Measurements from ENCODE around the gene PARD6G. TPM values are rescaled to one million over a fixed set of nuclear protein-coding genes. Genes with fewer than 3 reads are reported as not detected.
"Not testable (repeated sequence)": the region's sequence is repeated elsewhere in the genome, so short reads cannot be mapped to it uniquely, and the experiment has no call there.

PARD6G gene
- polyA plus RNA-seq, 4 donors, result 0.45 to 4.9 (median 2.8) TPM

DNA sequence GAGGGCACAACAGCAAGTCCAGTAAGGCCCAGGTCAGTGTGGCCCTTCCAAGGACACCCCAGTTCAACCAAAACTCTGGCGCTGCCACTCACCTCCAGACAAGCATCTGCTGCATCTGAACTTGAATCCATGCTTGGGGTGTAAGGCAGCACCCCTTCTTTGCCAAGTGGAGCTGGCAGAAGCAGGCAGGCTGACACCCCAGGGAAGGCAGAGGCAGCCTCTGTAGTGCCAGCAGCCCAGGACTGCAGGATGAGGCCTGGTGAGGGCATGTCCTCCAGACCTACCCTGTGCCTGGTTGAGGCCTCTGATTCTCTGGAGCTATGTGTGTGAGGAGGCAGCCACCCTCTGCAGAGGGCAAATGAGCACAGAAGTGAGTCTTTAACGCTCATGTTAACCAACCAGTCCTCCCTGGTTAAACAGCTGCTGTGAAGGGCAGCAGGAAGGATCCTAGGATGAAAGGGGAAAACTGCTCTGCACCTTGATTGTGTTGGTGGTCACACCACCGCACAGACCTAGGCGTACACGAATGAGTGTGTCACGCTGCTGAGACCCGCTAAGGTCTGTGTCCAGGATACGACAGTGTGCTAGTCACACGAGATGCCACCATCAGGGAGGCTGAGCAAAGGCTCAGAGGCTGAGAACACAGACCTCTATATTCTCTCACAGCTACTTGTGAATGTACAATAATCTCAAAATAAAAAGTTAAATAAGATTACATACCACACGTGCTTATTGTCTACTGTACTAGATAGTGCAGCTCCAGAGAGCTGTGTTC lies 2.2 kb downstream of the PARD6G start:
- FAIRE-seq (no peak), DNase-seq (no peak)
- peak overlapping the region in 1 of 3 donors; percentile 34 for H3K4me3 ChIP-seq (ENCODE audit: low read depth in 1 of 3, low read length in 3 of 3)
- H3K36me3 ChIP-seq (ENCODE audit: control insufficient read depth in 3 of 3, insufficient read depth in 2 of 3, low read depth in 1 of 3, low read length in 3 of 3), result no peaks in the 10 kb centered on the region
- H3K9me3 ChIP-seq (ENCODE audit: control insufficient read depth in 2 of 2, insufficient read depth in 1 of 2, low read depth in 1 of 2, low read length in 1 of 2), result no peaks in the 10 kb centered on the region
- no peaks in the 10 kb centered on the region for H3K4me1 ChIP-seq (ENCODE audit: control insufficient read depth in 3 of 3, insufficient read depth in 2 of 3, low read depth in 1 of 3, low read length in 2 of 3)
- peaks cover 0 to 2% (median 0%) of the 10 kb centered on the region in 3 donors for H3K27me3 ChIP-seq (ENCODE audit: control insufficient read depth in 3 of 3, insufficient read depth in 3 of 3, low read length in 3 of 3)
- H3K27ac ChIP-seq (ENCODE audit: low read depth in 1 of 3, low read length in 2 of 3), result no peak overlapping the region
- 75 to 80% (median 79%) methylated on average over 10 of the region's 10 CpGs for WGBS, 3 donors

- 79 to 87% (median 82%) methylated on average over 6 of the region's 6 CpGs for WGBS, 3 donors
- Histone ChIP-seq H3K4me3 (ENCODE audit: low read depth in 1 of 3, low read length in 3 of 3) (no peak overlapping the region), H3K27ac (ENCODE audit: low read depth in 1 of 3, low read length in 2 of 3) (no peak overlapping the region), H3K4me1 (ENCODE audit: control insufficient read depth in 3 of 3, insufficient read depth in 2 of 3, low read depth in 1 of 3, low read length in 2 of 3) (no peaks in the 10 kb centered on the region), H3K27me3 (ENCODE audit: control insufficient read depth in 3 of 3, insufficient read depth in 3 of 3, low read length in 3 of 3) (peaks cover 0 to 2% (median 0%) of the 10 kb centered on the region in 3 donors), H3K36me3 (ENCODE audit: control insufficient read depth in 3 of 3, insufficient read depth in 2 of 3, low read depth in 1 of 3, low read length in 3 of 3) (no peaks in the 10 kb centered on the region), H3K9me3 (ENCODE audit: control insufficient read depth in 2 of 2, insufficient read depth in 1 of 2, low read depth in 1 of 2, low read length in 1 of 2) (no peaks in the 10 kb centered on the region)
- no peak for FAIRE-seq
- DNase-seq, result no peak
Measured at GRCh38 chr18:80244167-80244566, 3.1 kb downstream of the PARD6G start.

DNA sequence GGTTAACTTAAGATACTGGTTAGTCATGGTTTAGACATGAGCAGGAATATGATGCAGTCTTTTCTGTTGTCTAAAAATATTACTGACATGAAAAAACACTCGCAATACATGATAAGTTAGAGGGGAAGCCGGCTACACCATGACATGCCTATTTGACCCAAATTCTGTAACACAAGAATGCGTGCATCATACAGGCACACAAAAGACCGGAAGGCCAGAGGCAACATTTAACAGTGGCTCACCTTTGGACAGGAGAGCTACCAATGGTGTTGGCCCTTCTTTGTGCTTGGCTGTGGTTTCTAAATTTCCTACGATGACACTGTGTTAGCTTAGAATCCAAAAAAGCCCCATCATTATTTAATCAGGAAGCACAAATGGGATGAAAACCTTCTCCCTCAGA lies 4.1 kb downstream of the PARD6G start:
- no peaks in the 10 kb centered on the region for H3K36me3 ChIP-seq (ENCODE audit: control insufficient read depth in 3 of 3, insufficient read depth in 2 of 3, low read depth in 1 of 3, low read length in 3 of 3)
- H3K27me3 ChIP-seq (ENCODE audit: control insufficient read depth in 3 of 3, insufficient read depth in 3 of 3, low read length in 3 of 3), result peaks cover 0 to 2% (median 0%) of the 10 kb centered on the region in 3 donors
- no peak overlapping the region for H3K27ac ChIP-seq (ENCODE audit: low read depth in 1 of 3, low read length in 2 of 3)
- no peaks in the 10 kb centered on the region for H3K4me1 ChIP-seq (ENCODE audit: control insufficient read depth in 3 of 3, insufficient read depth in 2 of 3, low read depth in 1 of 3, low read length in 2 of 3)
- no peaks in the 10 kb centered on the region for H3K9me3 ChIP-seq (ENCODE audit: control insufficient read depth in 2 of 2, insufficient read depth in 1 of 2, low read depth in 1 of 2, low read length in 1 of 2)
- no peak overlapping the region for H3K4me3 ChIP-seq (ENCODE audit: low read depth in 1 of 3, low read length in 3 of 3)
- WGBS, 3 donors, result 84 to 93% (median 91%) methylated on average over 5 of the region's 5 CpGs
- no peak for DNase-seq
- FAIRE-seq, result no peak

DNA sequence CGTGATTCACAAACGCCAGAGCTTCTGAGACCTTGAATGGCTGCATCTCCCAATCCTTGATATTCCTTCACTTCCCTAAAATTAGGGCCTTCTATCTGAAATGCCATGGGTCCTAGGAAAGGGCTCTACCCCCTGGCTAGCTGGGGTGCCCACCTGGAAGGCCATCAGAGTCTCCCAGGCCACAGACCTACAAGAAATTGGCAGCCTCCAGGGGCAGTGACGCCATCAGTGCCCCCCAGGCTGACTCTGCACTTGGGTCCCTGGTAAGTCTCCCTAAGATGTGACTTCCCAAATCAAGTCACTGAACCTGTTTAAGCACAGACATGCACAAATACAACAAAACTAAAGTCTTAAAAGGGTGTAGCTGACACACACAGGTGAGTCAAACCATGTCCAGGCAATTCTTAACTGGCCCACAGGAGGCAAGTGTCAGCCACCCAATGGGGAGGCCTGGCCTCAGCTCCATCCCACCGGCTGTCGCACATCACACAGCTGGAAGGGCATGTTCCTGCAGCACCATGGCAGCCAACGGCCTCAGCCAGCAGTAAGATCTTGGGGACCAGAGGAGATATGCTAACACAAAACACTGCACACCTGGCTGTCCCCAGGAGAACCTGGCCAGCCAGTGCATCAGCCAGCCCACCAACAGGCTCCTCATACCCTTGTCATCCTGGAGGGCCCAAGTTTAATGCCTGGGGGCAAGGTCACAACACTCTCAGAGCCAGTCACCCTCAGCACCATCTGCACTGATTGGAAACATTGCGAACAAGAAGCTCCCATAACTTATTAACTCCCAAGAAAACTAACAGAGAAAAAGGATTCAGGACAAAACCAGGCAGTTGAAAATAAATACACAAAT lies 5.2 kb downstream of the PARD6G start:
- no peak overlapping the region for H3K4me3 ChIP-seq (ENCODE audit: low read depth in 1 of 3, low read length in 3 of 3)
- H3K9me3 ChIP-seq (ENCODE audit: control insufficient read depth in 2 of 2, insufficient read depth in 1 of 2, low read depth in 1 of 2, low read length in 1 of 2), result no peaks in the 10 kb centered on the region
- FAIRE-seq (no peak), DNase-seq (no peak)
- no peak overlapping the region for H3K27ac ChIP-seq (ENCODE audit: low read depth in 1 of 3, low read length in 2 of 3)
- no peaks in the 10 kb centered on the region for H3K4me1 ChIP-seq (ENCODE audit: control insufficient read depth in 3 of 3, insufficient read depth in 2 of 3, low read depth in 1 of 3, low read length in 2 of 3)
- no peaks in the 10 kb centered on the region for H3K27me3 ChIP-seq (ENCODE audit: control insufficient read depth in 3 of 3, insufficient read depth in 3 of 3, low read length in 3 of 3)
- no peaks in the 10 kb centered on the region for H3K36me3 ChIP-seq (ENCODE audit: control insufficient read depth in 3 of 3, insufficient read depth in 2 of 3, low read depth in 1 of 3, low read length in 3 of 3)
- WGBS, 3 donors, result 87 to 95% (median 94%) methylated on average over 7 of the region's 7 CpGs

DNA sequence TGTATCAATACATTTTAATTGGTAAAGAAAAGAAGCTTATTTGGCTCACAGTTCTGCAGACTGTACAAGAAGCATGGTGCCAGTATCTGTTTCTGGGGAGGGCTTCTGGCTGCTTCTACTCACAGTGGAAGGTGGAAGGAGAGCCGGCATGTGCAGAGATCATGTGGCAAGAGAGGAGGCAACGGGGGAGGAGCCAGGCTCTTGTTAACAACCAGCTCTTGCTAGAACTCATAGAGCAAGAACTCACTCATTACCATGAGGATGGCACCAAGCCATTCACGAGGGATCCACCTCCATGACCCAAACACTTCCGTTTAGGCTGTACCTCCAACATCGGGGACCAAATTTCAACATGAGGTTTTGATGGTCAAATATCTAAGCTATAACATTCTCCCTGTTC lies 7.5 kb downstream of the PARD6G start:
- 72 to 78% (median 77%) methylated on average over 5 of the region's 5 CpGs for WGBS, 3 donors
- Histone ChIP-seq H3K4me3 (ENCODE audit: low read depth in 1 of 3, low read length in 3 of 3) (no peak overlapping the region), H3K36me3 (ENCODE audit: control insufficient read depth in 3 of 3, insufficient read depth in 2 of 3, low read depth in 1 of 3, low read length in 3 of 3) (no peaks in the 10 kb centered on the region), H3K4me1 (ENCODE audit: control insufficient read depth in 3 of 3, insufficient read depth in 2 of 3, low read depth in 1 of 3, low read length in 2 of 3) (no peaks in the 10 kb centered on the region), H3K27ac (ENCODE audit: low read depth in 1 of 3, low read length in 2 of 3) (no peak overlapping the region), H3K9me3 (ENCODE audit: control insufficient read depth in 2 of 2, insufficient read depth in 1 of 2, low read depth in 1 of 2, low read length in 1 of 2) (no peaks in the 10 kb centered on the region), H3K27me3 (ENCODE audit: control insufficient read depth in 3 of 3, insufficient read depth in 3 of 3, low read length in 3 of 3) (no peaks in the 10 kb centered on the region)
- FAIRE-seq (no peak), DNase-seq (no peak)

- FAIRE-seq (no peak), DNase-seq (no peak)
- WGBS, 3 donors, result 76 to 87% (median 79%) methylated on average over 12 of the region's 12 CpGs
- no peaks in the 10 kb centered on the region for H3K9me3 ChIP-seq (ENCODE audit: control insufficient read depth in 2 of 2, insufficient read depth in 1 of 2, low read depth in 1 of 2, low read length in 1 of 2)
- no peak overlapping the region for H3K4me3 ChIP-seq (ENCODE audit: low read depth in 1 of 3, low read length in 3 of 3)
- H3K27ac ChIP-seq (ENCODE audit: low read depth in 1 of 3, low read length in 2 of 3), result no peak overlapping the region
- no peaks in the 10 kb centered on the region for H3K27me3 ChIP-seq (ENCODE audit: control insufficient read depth in 3 of 3, insufficient read depth in 3 of 3, low read length in 3 of 3)
- H3K4me1 ChIP-seq (ENCODE audit: control insufficient read depth in 3 of 3, insufficient read depth in 2 of 3, low read depth in 1 of 3, low read length in 2 of 3), result no peaks in the 10 kb centered on the region
- H3K36me3 ChIP-seq (ENCODE audit: control insufficient read depth in 3 of 3, insufficient read depth in 2 of 3, low read depth in 1 of 3, low read length in 3 of 3), result no peaks in the 10 kb centered on the region
Measured at GRCh38 chr18:80238651-80239260, 8.6 kb downstream of the PARD6G start.

- H3K27ac ChIP-seq (ENCODE audit: low read depth in 1 of 3, low read length in 2 of 3); H3K9me3 ChIP-seq (ENCODE audit: control insufficient read depth in 2 of 2, insufficient read depth in 1 of 2, low read depth in 1 of 2, low read length in 1 of 2); FAIRE-seq; H3K4me1 ChIP-seq (ENCODE audit: control insufficient read depth in 3 of 3, insufficient read depth in 2 of 3, low read depth in 1 of 3, low read length in 2 of 3); H3K27me3 ChIP-seq (ENCODE audit: control insufficient read depth in 3 of 3, insufficient read depth in 3 of 3, low read length in 3 of 3); H3K4me3 ChIP-seq (ENCODE audit: low read depth in 1 of 3, low read length in 3 of 3); H3K36me3 ChIP-seq (ENCODE audit: control insufficient read depth in 3 of 3, insufficient read depth in 2 of 3, low read depth in 1 of 3, low read length in 3 of 3); DNase-seq: not testable (repeated sequence)
Measured at GRCh38 chr18:80237519-80237918, 9.8 kb downstream of the PARD6G start.

DNA sequence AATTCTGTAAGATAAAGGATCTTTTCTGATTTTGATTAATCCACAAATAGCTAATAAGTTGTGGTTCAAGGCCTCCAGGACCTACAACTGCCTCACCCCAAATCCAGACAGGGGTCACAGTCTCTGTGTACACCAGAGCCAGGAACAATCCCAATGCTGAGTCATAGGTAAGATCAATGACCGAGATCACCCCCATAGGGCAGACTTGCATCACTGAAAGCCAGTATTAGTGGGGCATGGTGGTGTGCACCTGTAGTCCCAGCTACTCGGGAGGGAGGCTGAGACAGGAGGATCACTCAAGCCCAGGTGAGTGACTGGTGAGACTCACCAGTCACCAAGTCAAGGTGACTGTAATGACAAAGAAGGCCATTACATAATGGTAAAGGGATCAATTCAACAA lies 12.9 kb downstream of the PARD6G start:
- FAIRE-seq, result no peak
- 89 to 94% (median 93%) methylated on average over 2 of the region's 2 CpGs for WGBS, 3 donors
- Histone ChIP-seq H3K27me3 (ENCODE audit: control insufficient read depth in 3 of 3, insufficient read depth in 3 of 3, low read length in 3 of 3) (no peaks in the 10 kb centered on the region), H3K36me3 (ENCODE audit: control insufficient read depth in 3 of 3, insufficient read depth in 2 of 3, low read depth in 1 of 3, low read length in 3 of 3) (peaks cover 0 to 2% (median 0%) of the 10 kb centered on the region in 3 donors), H3K4me1 (ENCODE audit: control insufficient read depth in 3 of 3, insufficient read depth in 2 of 3, low read depth in 1 of 3, low read length in 2 of 3) (no peaks in the 10 kb centered on the region), H3K9me3 (ENCODE audit: control insufficient read depth in 2 of 2, insufficient read depth in 1 of 2, low read depth in 1 of 2, low read length in 1 of 2) (no peaks in the 10 kb centered on the region), H3K27ac (ENCODE audit: low read depth in 1 of 3, low read length in 2 of 3) (no peak overlapping the region), H3K4me3 (ENCODE audit: low read depth in 1 of 3, low read length in 3 of 3) (no peak overlapping the region)
- no peak for DNase-seq

Measured in small intestine (tissue), 7 donors.